Caco-2 (cell line): ENCODE measurements around the gene SHLD1. TPM values are rescaled to one million over a fixed set of nuclear protein-coding genes. Genes with fewer than 3 reads are reported as not detected.

Experiments
- BruUV-seq: library from RNA; stranded (reverse); fragments of 400-500 nt; replicated peaks from 2 replicates; lab custom pipeline; 2021; lab: Mats Ljungman, UMichigan
- CTCF ChIA-PET: fragments of 300-600 bp; sonication (Branson Sonifier 250); formaldehyde crosslinking; loops from one replicate; lab custom pipeline; 2022; ENCODE audit warnings: antibody characterized with exemption; lab: Charles Lee
- POLR2A ChIA-PET: fragments of 300-600 bp; sonication (Branson Sonifier 250); formaldehyde crosslinking; loops from one replicate; lab custom pipeline; 2022; ENCODE audit warnings: antibody characterized with exemption; lab: Charles Lee
- DNase-seq, 2 experiments: peaks; one replicate each; pipeline versions ENCODE4 v3.0.0 to v3.0.0-alpha.2; 2020 to 2022
- H3K27me3 ChIP-seq: replicated peaks from 2 replicates; pipeline ENCODE4 v1.6.0; 2011; ENCODE audit warnings: low read length; ENCODE audit not compliant: control insufficient read depth, insufficient read depth
- H3K36me3 ChIP-seq: 2 replicates; pipeline ENCODE4 v1.5.1; 2011; ENCODE audit warnings: low read length; ENCODE audit not compliant: control insufficient read depth, insufficient read depth
- H3K4me1 ChIP-seq: fragments of 250-450 bp; sonication (Bioruptor Pico); 2 replicates; pipeline ENCODE4 v1.5.1; 2020; ENCODE audit warnings: mild to moderate bottlenecking
- H3K4me3 ChIP-seq: 2 replicates; pipeline ENCODE4 v1.5.1; 2011; ENCODE audit warnings: low read depth, mild to moderate bottlenecking, control low read depth, low read length
- H3K9me3 ChIP-seq: fragments of 250-450 bp; sonication (Bioruptor Pico); 2 replicates; pipeline ENCODE4 v1.5.1; 2020; ENCODE audit warnings: mild to moderate bottlenecking, moderate library complexity
- H3K27ac Mint-ChIP-seq: one replicate; pipeline ENCODE4 v1.8.0; 2022; ENCODE audit warnings: mixed read lengths; ENCODE audit not compliant: unreplicated experiment
- H3K27me3 Mint-ChIP-seq: one replicate; pipeline ENCODE4 v1.8.0; 2022; ENCODE audit warnings: mixed read lengths; ENCODE audit not compliant: insufficient read depth, unreplicated experiment
- H3K36me3 Mint-ChIP-seq: one replicate; pipeline ENCODE4 v1.8.0; 2022; ENCODE audit warnings: mild to moderate bottlenecking, mixed read lengths; ENCODE audit not compliant: insufficient read depth, unreplicated experiment
- H3K4me1 Mint-ChIP-seq: one replicate; pipeline ENCODE4 v1.8.0; 2022; ENCODE audit warnings: low read depth, mixed read lengths; ENCODE audit not compliant: unreplicated experiment
- H3K4me3 Mint-ChIP-seq: one replicate; pipeline ENCODE4 v1.8.0; 2022; ENCODE audit warnings: mild to moderate bottlenecking, moderate library complexity, mixed read lengths; ENCODE audit not compliant: unreplicated experiment
- H3K9me3 Mint-ChIP-seq: one replicate; pipeline ENCODE4 v1.8.0; 2022; ENCODE audit warnings: mixed read lengths; ENCODE audit not compliant: unreplicated experiment
- intact Hi-C: fragments of 100-400 bp; cut with micrococcal nuclease; formaldehyde crosslinking; loops from one replicate; pipeline ENCODE4 v1.10.0; 2022; ENCODE audit not compliant: unreplicated experiment
- total RNA-seq: library from RNA; stranded (reverse); gene quantifications from 2 replicates; pipeline ENCODE4 v1.2.3, GENCODE V29; 2022
- TF ChIP-seq, protein P1 (sequence below), 2 experiments: fragments of 200-600 bp in 1 of 2; IDR thresholded peaks; 1 replicate in 1 of 2; 2 replicates in 1 of 2; pipeline versions ENCODE4 v1.5.1 to v1.8.0; 2011 to 2022; ENCODE audit warnings: antibody characterized with exemption in 1 of 2, control low read depth in 1 of 2, inconsistent platforms in 1 of 2, low read depth in 1 of 2, low read length in 1 of 2, mild to moderate bottlenecking in 1 of 2, moderate library complexity in 1 of 2; ENCODE audit not compliant: insufficient read depth in 1 of 2, severe bottlenecking in 1 of 2, unreplicated experiment in 1 of 2

Gene SHLD1
- total RNA-seq, 1 experiment from 2014 or later: 4.8 TPM

DNA sequence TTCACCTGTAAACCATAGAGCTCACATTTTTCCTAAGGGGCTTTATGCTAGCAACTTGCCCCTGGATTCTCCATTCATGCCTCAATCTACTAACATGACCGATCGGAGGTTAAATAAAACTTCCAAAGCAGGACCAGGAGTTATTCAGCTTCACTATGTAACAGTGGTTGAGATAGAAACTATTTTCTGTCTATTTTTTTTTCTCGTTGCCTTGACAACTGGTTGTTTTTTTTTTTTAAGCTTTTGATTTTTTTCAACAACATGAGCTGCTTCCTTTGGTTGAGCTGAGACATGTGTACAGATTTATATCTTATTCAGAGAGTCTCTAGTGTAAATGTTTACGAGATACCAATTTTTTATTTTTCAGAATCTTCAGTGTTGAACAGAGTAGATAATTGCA is 85.7 kb downstream of the SHLD1 start:
- BruUV-seq: no TSS peak
- POLR2A ChIA-PET: no interaction called here
- DNase-seq: no peak
- Histone ChIP-seq H3K4me3 (no peak overlapping the region), H3K9me3 (no peaks in the 10 kb centered on the region), H3K4me1 (no peaks in the 10 kb centered on the region), H3K36me3 (no peaks in the 10 kb centered on the region), H3K27me3 (no peaks in the 10 kb centered on the region)
- CTCF ChIA-PET: interaction anchor here (0.7 kb wide), 1 partner anchor 279 kb away, joined by 3 read pairs; no protein-coding TSS in a partner anchor
- Mint-ChIP-seq H3K4me3 (no peak overlapping the region), H3K27me3 (no peaks in the 10 kb centered on the region), H3K9me3 (no peaks in the 10 kb centered on the region), H3K27ac (no peak overlapping the region), H3K36me3 (no peaks in the 10 kb centered on the region), H3K4me1 (peaks cover 9% of the 10 kb centered on the region)
- intact Hi-C loops: no loop called here
- TF ChIP-seq, protein P1, sequence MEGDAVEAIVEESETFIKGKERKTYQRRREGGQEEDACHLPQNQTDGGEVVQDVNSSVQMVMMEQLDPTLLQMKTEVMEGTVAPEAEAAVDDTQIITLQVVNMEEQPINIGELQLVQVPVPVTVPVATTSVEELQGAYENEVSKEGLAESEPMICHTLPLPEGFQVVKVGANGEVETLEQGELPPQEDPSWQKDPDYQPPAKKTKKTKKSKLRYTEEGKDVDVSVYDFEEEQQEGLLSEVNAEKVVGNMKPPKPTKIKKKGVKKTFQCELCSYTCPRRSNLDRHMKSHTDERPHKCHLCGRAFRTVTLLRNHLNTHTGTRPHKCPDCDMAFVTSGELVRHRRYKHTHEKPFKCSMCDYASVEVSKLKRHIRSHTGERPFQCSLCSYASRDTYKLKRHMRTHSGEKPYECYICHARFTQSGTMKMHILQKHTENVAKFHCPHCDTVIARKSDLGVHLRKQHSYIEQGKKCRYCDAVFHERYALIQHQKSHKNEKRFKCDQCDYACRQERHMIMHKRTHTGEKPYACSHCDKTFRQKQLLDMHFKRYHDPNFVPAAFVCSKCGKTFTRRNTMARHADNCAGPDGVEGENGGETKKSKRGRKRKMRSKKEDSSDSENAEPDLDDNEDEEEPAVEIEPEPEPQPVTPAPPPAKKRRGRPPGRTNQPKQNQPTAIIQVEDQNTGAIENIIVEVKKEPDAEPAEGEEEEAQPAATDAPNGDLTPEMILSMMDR (IDR thresholded peaks at IDR 0.05; ENCODE audit: insufficient read depth in 1 of 2, low read depth in 1 of 2, low read length in 1 of 2, severe bottlenecking in 1 of 2, unreplicated experiment in 1 of 2): no peak

GRCh38 chr20:5836569-5836968 is 86.4 kb downstream of the SHLD1 start:
- Histone ChIP-seq H3K9me3 (no peaks in the 10 kb centered on the region), H3K4me3 (no peak overlapping the region), H3K27me3 (no peaks in the 10 kb centered on the region), H3K4me1 (no peaks in the 10 kb centered on the region), H3K36me3 (no peaks in the 10 kb centered on the region)
- no peaks in the 10 kb centered on the region for H3K27me3 Mint-ChIP-seq
- H3K9me3 Mint-ChIP-seq: no peaks in the 10 kb centered on the region
- no TSS peak for BruUV-seq
- no peaks in the 10 kb centered on the region for H3K36me3 Mint-ChIP-seq
- TF ChIP-seq, protein P1 (IDR thresholded peaks at IDR 0.05; ENCODE audit: insufficient read depth in 1 of 2, low read depth in 1 of 2, low read length in 1 of 2, severe bottlenecking in 1 of 2, unreplicated experiment in 1 of 2): no peak
- intact Hi-C loops: no loop called here
- ChIA-PET CTCF (no interaction called here), POLR2A (no interaction called here)
- no peak overlapping the region for H3K4me3 Mint-ChIP-seq
- H3K4me1 Mint-ChIP-seq: peaks cover 6% of the 10 kb centered on the region
- no peak for DNase-seq
- H3K27ac Mint-ChIP-seq: no peak overlapping the region

- Histone ChIP-seq H3K4me1 (no peaks in the 10 kb centered on the region), H3K4me3 (no peak overlapping the region), H3K36me3 (no peaks in the 10 kb centered on the region), H3K9me3 (0 out of 2 replicates have a peak, but pooled peaks cover 3% of the 10 kb centered on the region), H3K27me3 (no peaks in the 10 kb centered on the region)
- H3K9me3 Mint-ChIP-seq: peaks cover 14% of the 10 kb centered on the region
- TF ChIP-seq, protein P1 (IDR thresholded peaks at IDR 0.05; ENCODE audit: insufficient read depth in 1 of 2, low read depth in 1 of 2, low read length in 1 of 2, severe bottlenecking in 1 of 2, unreplicated experiment in 1 of 2): no peak
- no peak overlapping the region for H3K27ac Mint-ChIP-seq
- H3K36me3 Mint-ChIP-seq: no peaks in the 10 kb centered on the region
- no peak for DNase-seq
- POLR2A ChIA-PET: no interaction called here
- H3K4me1 Mint-ChIP-seq: no peaks in the 10 kb centered on the region
- no peaks in the 10 kb centered on the region for H3K27me3 Mint-ChIP-seq
- intact Hi-C loops: no loop called here
- CTCF ChIA-PET: no interaction called here
- no peak overlapping the region for H3K4me3 Mint-ChIP-seq
- BruUV-seq: no TSS peak
Measured at GRCh38 chr20:5840411-5841002, 90.3 kb downstream of the SHLD1 start.
